Kidney epithelial cell (primary cell): Measurements from ENCODE around the gene RGS7. TPM values are rescaled to one million over a fixed set of nuclear protein-coding genes. Genes with fewer than 3 reads are reported as not detected.

Experiments used
- DNase-seq: peaks from one replicate; pipeline ENCODE4 v3.0.0-alpha.2; 2010; ENCODE audit warnings: low read depth
- H3K27me3 ChIP-seq: 2 replicates; pipeline ENCODE4 v1.6.0; 2011; ENCODE audit warnings: low read length; ENCODE audit not compliant: control insufficient read depth, insufficient read depth
- H3K36me3 ChIP-seq: 2 replicates; pipeline ENCODE4 v1.5.1; 2011; ENCODE audit warnings: low read length; ENCODE audit not compliant: control insufficient read depth, insufficient read depth
- H3K4me3 ChIP-seq: 2 replicates; pipeline ENCODE4 v1.5.1; 2011; ENCODE audit warnings: low read depth, mild to moderate bottlenecking, control low read depth, low read length
- total RNA-seq: library from RNA; depleted of rRNA; stranded (reverse); fragments of >200 nt; gene quantifications from 2 replicates; pipeline ENCODE4 v1.2.3, GENCODE V29; 2015
- TF ChIP-seq, protein P1 (sequence below): IDR thresholded peaks from 2 replicates; pipeline ENCODE4 v1.5.1; 2011; ENCODE audit warnings: mild to moderate bottlenecking, moderate library complexity, low read length, control low read depth, inconsistent platforms; ENCODE audit not compliant: insufficient read depth, poor library complexity, severe bottlenecking

Gene RGS7
- total RNA-seq, 1 donor from 2014 or later = 1.5 TPM

DNA sequence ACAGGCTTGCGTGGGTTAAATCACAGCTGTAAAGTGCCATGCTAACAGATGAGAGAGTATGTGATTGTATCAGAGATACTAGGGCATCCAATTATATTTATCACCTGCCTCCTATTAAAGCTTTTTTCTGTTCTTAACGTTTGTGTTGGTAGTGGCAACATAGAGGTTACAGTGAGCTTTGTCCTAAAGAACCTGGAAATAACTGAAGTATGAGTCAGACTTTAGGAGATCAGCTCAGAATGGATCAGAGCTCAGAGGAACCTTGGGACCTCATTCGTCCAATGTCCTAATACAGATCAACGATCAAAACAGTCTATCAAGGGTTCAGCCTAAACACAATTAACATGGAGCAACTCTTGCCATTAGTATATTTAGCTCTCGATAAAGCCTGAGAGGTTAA lies 81.0 kb downstream of the RGS7 start:
- Histone ChIP-seq H3K27me3 (no peaks in the 10 kb centered on the region), H3K4me3 (no peak overlapping the region), H3K36me3 (no peaks in the 10 kb centered on the region)
- DNase-seq = no peak
- TF ChIP-seq, protein P1, sequence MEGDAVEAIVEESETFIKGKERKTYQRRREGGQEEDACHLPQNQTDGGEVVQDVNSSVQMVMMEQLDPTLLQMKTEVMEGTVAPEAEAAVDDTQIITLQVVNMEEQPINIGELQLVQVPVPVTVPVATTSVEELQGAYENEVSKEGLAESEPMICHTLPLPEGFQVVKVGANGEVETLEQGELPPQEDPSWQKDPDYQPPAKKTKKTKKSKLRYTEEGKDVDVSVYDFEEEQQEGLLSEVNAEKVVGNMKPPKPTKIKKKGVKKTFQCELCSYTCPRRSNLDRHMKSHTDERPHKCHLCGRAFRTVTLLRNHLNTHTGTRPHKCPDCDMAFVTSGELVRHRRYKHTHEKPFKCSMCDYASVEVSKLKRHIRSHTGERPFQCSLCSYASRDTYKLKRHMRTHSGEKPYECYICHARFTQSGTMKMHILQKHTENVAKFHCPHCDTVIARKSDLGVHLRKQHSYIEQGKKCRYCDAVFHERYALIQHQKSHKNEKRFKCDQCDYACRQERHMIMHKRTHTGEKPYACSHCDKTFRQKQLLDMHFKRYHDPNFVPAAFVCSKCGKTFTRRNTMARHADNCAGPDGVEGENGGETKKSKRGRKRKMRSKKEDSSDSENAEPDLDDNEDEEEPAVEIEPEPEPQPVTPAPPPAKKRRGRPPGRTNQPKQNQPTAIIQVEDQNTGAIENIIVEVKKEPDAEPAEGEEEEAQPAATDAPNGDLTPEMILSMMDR = no peak

DNA sequence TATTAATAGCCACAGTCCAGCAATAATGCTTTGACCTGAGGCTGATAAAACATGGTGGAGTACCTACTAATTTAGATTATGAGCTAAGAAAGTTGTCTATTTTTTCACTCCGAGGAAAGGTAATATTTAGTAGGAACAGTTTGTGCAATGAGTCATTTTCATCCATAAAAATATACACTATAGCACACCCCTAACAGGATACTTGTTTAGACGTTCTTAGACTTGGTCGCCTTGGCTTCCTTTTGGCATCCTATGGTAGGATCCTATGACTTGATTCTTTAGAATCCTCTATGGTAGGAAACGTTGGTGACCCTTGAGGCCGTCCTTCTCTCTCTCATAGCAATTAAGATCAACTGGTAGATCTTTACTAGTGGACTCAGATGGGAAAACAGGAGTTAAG lies 81.8 kb downstream of the RGS7 start:
- Histone ChIP-seq H3K4me3 (no peak overlapping the region), H3K36me3 (no peaks in the 10 kb centered on the region), H3K27me3 (no peaks in the 10 kb centered on the region)
- DNase-seq = no peak
- TF ChIP-seq, protein P1 = no peak

DNA sequence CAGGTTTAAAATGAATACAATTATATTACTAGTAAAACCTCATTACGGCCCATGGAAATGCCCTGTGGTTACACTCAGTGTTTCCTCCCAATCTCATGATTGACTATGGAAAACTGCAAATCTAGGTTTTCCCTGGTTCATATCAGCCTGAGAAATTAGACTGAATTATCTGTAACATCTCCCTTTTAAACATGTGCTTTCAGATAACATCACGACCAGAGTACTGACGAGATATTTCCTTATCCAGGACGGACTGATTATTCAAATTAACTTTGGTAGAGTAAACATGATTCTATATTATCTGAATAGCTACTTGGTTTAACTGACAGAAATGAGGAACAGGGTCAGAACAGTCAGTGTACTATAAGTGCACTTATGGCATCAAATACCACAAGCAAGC lies 82.3 kb downstream of the RGS7 start:
- no peak for DNase-seq

DNA sequence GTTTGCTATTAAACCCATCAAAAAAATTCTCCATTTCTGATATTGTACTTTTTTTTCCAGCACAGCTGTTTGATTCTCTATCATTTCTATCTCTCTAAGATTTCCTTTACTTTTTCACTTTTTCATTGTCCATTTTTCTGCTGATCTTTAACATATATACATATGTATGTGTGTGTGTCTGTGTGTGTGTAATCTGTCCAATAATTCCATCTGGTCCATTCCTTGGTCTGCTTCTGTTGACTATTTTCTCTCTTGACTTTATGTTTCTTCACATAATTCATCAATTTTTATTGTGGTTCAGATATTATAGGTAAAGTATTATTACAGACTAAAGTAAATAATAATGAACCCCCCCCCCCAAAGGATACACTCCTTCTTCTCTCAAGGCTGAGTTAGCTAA lies 84.2 kb downstream of the RGS7 start:
- Histone ChIP-seq H3K36me3 (no peaks in the 10 kb centered on the region), H3K27me3 (no peaks in the 10 kb centered on the region), H3K4me3 (no peak overlapping the region)
- TF ChIP-seq, protein P1 = no peak
- DNase-seq = no peak

More for the DNA sequence above, 82.3 kb downstream of the RGS7 start:
- Histone ChIP-seq H3K36me3 (no peaks in the 10 kb centered on the region), H3K4me3 (no peak overlapping the region), H3K27me3 (no peaks in the 10 kb centered on the region)
- TF ChIP-seq, protein P1 = no peak

DNA sequence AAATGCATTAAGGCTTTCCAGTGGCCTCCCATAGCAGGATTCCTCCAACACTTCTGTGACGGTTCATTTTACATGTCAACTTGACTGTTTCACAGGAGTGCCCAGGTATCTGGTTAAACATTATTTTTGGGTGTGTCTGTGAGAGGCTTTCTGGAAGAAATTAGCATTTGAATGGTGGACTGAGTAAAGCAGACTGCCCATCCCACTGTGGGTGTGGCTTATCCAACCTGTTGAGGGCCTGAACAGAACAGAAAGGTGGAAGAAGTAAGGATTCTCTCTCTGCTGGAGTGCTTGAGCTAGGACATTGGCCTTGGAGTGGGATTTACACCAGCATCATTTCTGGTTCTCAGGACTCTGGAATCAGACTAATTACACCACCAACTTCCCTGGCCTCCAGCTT lies 85.6 kb downstream of the RGS7 start:
- TF ChIP-seq, protein P1 = no peak
- H3K27me3 ChIP-seq = no peaks in the 10 kb centered on the region
- no peak overlapping the region for H3K4me3 ChIP-seq
- no peaks in the 10 kb centered on the region for H3K36me3 ChIP-seq
- DNase-seq = no peak

DNA sequence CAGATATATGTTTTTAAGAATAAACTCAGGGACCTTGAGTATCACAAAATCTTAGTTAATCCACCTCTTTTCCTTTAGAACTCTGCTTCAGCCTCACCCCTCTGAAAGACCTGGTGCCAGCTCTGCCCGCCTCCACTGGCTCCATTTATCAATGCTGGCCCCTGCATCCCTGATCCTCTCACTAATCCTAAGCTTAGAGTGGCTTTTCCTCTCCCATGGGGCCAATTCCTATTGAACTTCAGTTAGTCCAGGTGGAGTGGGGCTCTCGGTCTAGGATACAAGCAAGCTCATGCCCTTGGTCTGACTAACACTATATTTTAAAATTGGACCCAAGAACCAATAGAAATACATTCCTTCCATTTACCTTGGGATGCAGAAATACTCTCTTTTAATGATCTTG lies 87.0 kb downstream of the RGS7 start:
- H3K36me3 ChIP-seq = no peaks in the 10 kb centered on the region
- no peak for DNase-seq
- TF ChIP-seq, protein P1 = no peak
- H3K4me3 ChIP-seq = no peak overlapping the region
- no peaks in the 10 kb centered on the region for H3K27me3 ChIP-seq
